Adipose tissue (tissue), 3 donors: ENCODE data around the gene STOML1. TPM values are rescaled to one million over a fixed set of nuclear protein-coding genes. Genes with fewer than 3 reads are reported as not detected.

Source experiments
- H3K27ac ChIP-seq: one replicate; pipeline ENCODE4 v1.5.1; 2013; ENCODE audit warnings: low read depth, low read length
- WGBS, 3 donors: extraction: QIAGEN DNeasy Blood & Tissue Kit; methylation state at CpG; one replicate each; pipeline ENCODE4 v1.1.7; 2013; 5-methylcytosine and 5-hydroxymethylcytosine counted together
- polyA plus RNA-seq, 3 donors: library from polyadenylated mRNA; stranded (reverse); fragments of 200-250 nt; gene quantifications; one replicate each; pipeline ENCODE4 v1.2.3, GENCODE V29; 2013
- donor health status: healthy with polysubstance abuse.
- donor health status: Bipolar disorder and iron deficiency.
- donor health status: healthy.

STOML1 gene
- polyA plus RNA-seq, 3 donors: 10.3 to 17.6 (median 14.4) TPM

- no peak overlapping the region for H3K27ac ChIP-seq
Measured at GRCh38 chr15:74024687-74025086, 32.6 kb upstream of the STOML1 start.

GRCh38 chr15:74022706-74023470 lies 30.8 kb upstream of the STOML1 start:
- H3K27ac ChIP-seq: no peak overlapping the region
- WGBS, 3 donors: 94 to 95% (median 95%) methylated on average over 66 of the region's 66 CpGs

More at GRCh38 chr15:74024687-74025086, 32.6 kb upstream of the STOML1 start:
- WGBS, 3 donors: 23 to 70% (median 54%) methylated on average over 2 of the region's 2 CpGs

DNA sequence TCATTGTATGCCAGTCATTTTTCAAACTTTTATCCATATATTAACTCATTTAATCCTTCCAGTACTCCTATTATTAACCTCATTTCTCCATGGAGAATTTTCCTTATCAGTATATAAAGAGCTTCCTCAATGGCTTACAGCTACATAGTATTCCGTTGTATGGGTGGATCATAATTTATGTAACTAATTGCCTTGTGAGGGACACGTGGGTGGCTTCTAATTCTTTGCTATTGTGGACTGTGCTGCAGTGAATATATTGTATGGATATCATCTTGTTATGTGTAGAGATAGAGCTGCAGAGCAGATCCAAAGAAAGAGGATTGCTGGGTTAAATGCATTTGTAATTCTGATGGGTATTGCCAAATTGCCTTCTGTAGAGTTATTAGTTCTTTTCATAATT lies 27.6 kb upstream of the STOML1 start:
- no peak overlapping the region for H3K27ac ChIP-seq
- 40 to 63% (median 54%) methylated on average over 2 of the region's 2 CpGs for WGBS, 3 donors

DNA sequence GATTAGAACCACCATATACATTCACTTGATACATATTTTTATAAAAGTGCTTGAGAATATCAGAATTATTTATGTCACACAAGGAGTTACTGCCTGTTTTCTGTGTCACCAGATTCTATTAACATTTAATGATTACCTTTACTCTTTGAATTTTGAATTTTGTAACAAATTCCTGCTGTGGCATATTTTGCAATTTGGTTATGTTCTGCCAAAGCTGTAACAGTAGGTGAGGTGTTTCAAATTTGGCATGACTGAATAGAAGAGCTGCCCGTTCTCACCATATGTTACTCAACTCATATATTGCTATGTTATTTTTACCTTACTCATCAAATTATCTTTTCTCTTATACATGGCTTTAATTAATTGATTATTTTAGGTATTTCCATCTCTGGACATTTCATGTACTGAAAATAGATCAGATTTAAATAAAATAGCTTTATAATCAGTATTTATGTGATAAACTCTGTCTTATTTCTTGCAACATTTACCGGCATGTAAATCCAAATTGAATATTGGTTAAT lies 21.3 kb upstream of the STOML1 start:
- WGBS, 3 donors: 69 to 85% (median 73%) methylated on average over 2 of the region's 2 CpGs
- no peak overlapping the region for H3K27ac ChIP-seq

DNA sequence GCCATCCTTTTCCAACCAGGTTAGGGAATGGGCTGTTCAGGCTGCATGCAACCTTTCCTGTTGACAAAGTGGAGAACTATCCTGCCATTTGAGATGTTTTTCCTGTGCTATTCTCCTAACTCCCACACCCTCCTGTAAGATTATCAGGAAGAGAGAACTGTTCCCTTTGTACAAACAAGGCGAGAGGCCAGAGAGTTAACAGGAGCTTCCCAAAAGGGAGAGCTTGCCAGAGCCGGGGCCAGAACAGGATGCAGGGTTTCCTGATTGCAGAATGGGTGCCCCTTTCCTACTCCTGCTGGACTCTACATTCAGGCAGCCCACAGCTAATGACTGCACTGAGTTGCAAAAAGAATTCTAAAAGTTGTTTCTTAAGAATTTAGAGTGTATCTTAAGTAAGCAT lies 19.5 kb upstream of the STOML1 start:
- H3K27ac ChIP-seq: no peak overlapping the region
- WGBS, 3 donors: 3 to 45% (median 5%) methylated on average over 2 of the region's 2 CpGs

DNA sequence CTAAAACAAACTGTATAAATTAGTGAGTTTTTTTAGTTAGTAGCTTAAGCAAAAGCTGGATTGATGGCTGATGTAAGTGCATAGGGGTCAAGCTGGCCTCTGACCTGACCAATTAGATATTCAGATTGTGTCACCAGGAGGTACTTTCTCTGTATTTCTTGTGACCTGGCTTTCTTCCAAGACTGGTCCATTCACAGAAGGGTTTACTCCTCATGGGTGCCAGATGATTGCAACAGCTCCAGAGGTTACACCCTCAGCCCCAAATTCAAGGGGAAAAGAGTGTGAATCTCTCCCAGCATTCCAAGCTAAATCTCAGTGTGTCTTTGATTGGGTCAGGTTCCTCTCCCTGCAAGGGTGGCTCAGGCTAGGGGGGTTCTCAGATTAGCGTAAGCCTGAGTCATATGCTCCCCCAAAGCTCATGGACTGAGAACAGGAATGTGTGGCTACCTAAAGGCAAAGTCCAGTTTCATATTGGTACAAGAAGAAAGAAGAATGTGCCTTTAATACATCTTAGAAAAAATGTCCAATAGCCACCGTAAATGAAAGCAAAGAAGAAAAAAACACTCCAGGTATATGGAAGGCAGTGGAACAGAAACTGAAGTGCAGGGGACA lies 18.9 kb upstream of the STOML1 start:
- WGBS, 3 donors: 27 to 84% (median 33%) methylated on average over 2 of the region's 2 CpGs
- no peak overlapping the region for H3K27ac ChIP-seq

GRCh38 chr15:74008901-74009300 lies 16.8 kb upstream of the STOML1 start:
- 85 to 91% (median 88%) methylated on average over 3 of the region's 3 CpGs for WGBS, 3 donors
- no peak overlapping the region for H3K27ac ChIP-seq

GRCh38 chr15:74007820-74008371 lies 15.8 kb upstream of the STOML1 start:
- 37 to 61% (median 38%) methylated on average over 5 of the region's 5 CpGs for WGBS, 3 donors
- H3K27ac ChIP-seq: no peak overlapping the region

- H3K27ac ChIP-seq: no peak overlapping the region
- WGBS, 3 donors: 63 to 86% (median 64%) methylated on average over 11 of the region's 11 CpGs
Measured at GRCh38 chr15:74006774-74007639, 14.9 kb upstream of the STOML1 start.

DNA sequence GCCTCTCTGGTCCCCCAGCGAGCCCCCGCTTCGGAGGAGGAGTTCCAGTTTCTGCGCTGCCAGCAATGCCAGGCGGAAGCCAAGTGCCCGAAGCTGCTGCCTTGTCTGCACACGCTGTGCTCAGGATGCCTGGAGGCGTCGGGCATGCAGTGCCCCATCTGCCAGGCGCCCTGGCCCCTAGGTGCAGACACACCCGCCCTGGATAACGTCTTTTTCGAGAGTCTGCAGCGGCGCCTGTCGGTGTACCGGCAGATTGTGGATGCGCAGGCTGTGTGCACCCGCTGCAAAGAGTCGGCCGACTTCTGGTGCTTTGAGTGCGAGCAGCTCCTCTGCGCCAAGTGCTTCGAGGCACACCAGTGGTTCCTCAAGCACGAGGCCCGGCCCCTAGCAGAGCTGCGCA lies 5.9 kb upstream of the STOML1 start:
- 81 to 93% (median 86%) methylated on average over 27 of the region's 27 CpGs for WGBS, 3 donors
- no peak overlapping the region for H3K27ac ChIP-seq

DNA sequence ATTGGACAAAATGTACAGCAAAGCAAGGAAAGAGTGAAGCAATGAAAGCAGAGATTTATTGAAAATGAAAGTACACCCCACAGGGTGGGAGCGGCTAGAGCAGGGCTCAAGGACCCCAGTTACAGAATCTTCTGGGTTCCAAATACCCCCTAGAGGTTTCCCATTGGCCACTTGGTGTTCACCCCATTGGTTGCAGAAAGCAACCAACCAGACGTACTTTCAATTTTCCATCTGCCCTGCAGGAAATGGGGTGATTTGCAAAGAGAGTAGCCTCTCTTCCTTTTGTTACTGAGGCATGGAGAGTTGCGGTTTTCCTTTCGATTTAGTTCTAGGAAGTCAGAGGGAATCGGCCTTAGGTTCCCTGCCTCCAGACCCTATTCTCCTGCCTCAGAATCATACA lies 4.8 kb upstream of the STOML1 start:
- H3K27ac ChIP-seq: no peak overlapping the region
- 13 to 58% (median 15%) methylated on average over 5 of the region's 5 CpGs for WGBS, 3 donors

DNA sequence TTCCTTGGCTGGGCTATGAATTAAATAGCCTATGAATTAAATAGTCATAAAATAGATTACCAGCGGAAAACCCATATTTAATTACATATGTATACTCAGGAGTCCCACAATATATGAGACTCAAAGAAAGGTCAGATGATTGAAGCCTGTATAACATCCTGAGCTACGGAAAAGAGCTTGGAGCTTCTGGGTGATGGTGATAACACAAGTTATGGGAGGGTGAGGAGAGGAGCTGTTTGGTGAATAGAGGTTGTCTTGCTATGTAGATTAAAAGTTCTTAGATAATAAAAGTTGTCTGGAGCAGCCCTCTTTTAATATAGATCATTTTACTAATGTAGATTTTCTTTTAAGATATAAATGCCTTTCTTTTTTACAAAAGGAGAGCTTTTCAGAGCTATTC lies 4.2 kb upstream of the STOML1 start:
- WGBS, 3 donors: 43 to 70% (median 43%) methylated on average over 2 of the region's 2 CpGs
- no peak overlapping the region for H3K27ac ChIP-seq

- WGBS, 3 donors: 0 to 4% (median 1%) methylated on average over 18 of the region's 18 CpGs
Measured at GRCh38 chr15:73994912-73995622, 3.0 kb upstream of the STOML1 start.

GRCh38 chr15:73994413-73994883 lies 2.4 kb upstream of the STOML1 start, which contains the start of gene PML:
PML (plus strand) TSS chr15:73994716; CDS start chr15:73994813, 97 bp downstream.
- H3K27ac ChIP-seq: peak within 1 kb of the TSS; percentile 70
- 0% methylated on average over 27 of the region's 27 CpGs for WGBS, 3 donors

More at GRCh38 chr15:73994912-73995622, 3.0 kb upstream of the STOML1 start:
- peak overlapping the region; percentile 70 for H3K27ac ChIP-seq

DNA sequence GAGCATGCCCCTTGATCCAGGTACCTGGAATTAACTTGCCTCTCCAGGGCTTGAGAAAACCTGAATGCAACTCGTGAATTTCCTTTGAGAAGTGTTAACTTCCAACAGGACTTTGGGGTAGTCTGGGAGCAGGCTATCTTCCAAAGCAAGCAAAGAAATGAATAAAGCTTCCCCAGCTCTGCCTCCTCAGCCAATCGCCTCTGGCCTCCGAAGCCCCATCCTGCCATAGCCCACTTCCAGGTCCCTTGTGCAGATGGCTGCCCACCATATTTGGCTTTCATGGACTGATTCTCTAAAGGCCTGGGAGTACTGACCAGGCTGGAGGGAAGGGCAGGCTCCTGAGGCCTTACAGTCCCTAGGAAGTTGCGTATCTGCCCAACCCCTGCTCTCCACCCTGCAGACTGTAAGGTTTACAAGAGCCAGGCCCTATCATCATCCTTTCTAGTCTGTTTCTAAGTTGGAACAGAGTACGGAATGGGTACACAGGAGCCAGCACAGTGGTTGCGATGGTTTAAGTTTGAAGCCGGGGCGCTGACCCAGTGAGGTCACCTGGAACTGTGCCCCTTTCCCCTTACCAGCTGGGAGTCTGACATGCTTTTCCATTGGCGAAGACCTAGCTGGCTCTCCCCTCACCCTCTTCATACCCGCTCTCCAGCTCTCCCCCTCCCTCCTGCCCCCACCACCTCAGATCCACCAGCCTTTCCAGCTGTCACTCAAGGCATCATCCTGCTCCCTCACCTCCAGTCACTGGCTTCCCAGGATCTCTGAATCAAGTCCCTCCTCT lies 1.3 kb upstream of the STOML1 start:
- 90 to 92% (median 91%) methylated on average over 10 of the region's 10 CpGs for WGBS, 3 donors
- H3K27ac ChIP-seq: no peak overlapping the region

- H3K27ac ChIP-seq: no peak overlapping the region
- 59 to 78% (median 78%) methylated on average over 5 of the region's 5 CpGs for WGBS, 3 donors
Measured at GRCh38 chr15:73992594-73992898, 451 bp upstream of the STOML1 start.

GRCh38 chr15:73991260-73991659 lies 835 bp downstream of the STOML1 start:
- 31 to 47% (median 36%) methylated on average over 5 of the region's 5 CpGs for WGBS, 3 donors
- H3K27ac ChIP-seq: no peak overlapping the region
